ENCODE results near the gene FYCO1.

Gene FYCO1

GRCh38 chr3:45881078-45882022 lies 114.3 kb downstream of the FYCO1 start:
- Histone ChIP-seq H3K36me3 (no peaks in the 10 kb centered on the region), H3K27me3 (ENCODE audit: insufficient read depth, low read depth, severe bottlenecking) (no peaks in the 10 kb centered on the region), H3K9me3 (ENCODE audit: severe bottlenecking) (no peaks in the 10 kb centered on the region), H3K4me3 (ENCODE audit: low read depth, low read length) (no peak overlapping the region), H3K27ac (no peak overlapping the region)
- no peak for DNase-seq
- no peak for TF ChIP-seq CTCF (IDR thresholded peaks at IDR 0.05; ENCODE audit: low read depth, low read length)

- H3K27ac ChIP-seq, result no peak overlapping the region
- no peaks in the 10 kb centered on the region for H3K27me3 ChIP-seq (ENCODE audit: insufficient read depth, low read depth, severe bottlenecking)
- DNase-seq, result no peak
- TF ChIP-seq CTCF (IDR thresholded peaks at IDR 0.05; ENCODE audit: low read depth, low read length), result no peak
- no peak overlapping the region for H3K4me3 ChIP-seq (ENCODE audit: low read depth, low read length)
- no peaks in the 10 kb centered on the region for H3K36me3 ChIP-seq
- H3K9me3 ChIP-seq (ENCODE audit: severe bottlenecking), result no peaks in the 10 kb centered on the region
Measured at GRCh38 chr3:45880725-45881077, 114.9 kb downstream of the FYCO1 start.

GRCh38 chr3:45878124-45878523 lies 117.5 kb downstream of the FYCO1 start:
- DNase-seq, result no peak
- Histone ChIP-seq H3K27ac (no peak overlapping the region), H3K36me3 (no peaks in the 10 kb centered on the region), H3K9me3 (ENCODE audit: severe bottlenecking) (peaks cover 4% of the 10 kb centered on the region), H3K4me3 (ENCODE audit: low read depth, low read length) (no peak overlapping the region), H3K27me3 (ENCODE audit: insufficient read depth, low read depth, severe bottlenecking) (no peaks in the 10 kb centered on the region)
- TF ChIP-seq CTCF (IDR thresholded peaks at IDR 0.05; ENCODE audit: low read depth, low read length), result no peak

GRCh38 chr3:45874677-45875346 lies 120.8 kb downstream of the FYCO1 start:
- TF ChIP-seq CTCF (IDR thresholded peaks at IDR 0.05; ENCODE audit: low read depth, low read length), result no peak
- Histone ChIP-seq H3K9me3 (ENCODE audit: severe bottlenecking) (peaks cover 4% of the 10 kb centered on the region), H3K36me3 (no peaks in the 10 kb centered on the region), H3K27me3 (ENCODE audit: insufficient read depth, low read depth, severe bottlenecking) (no peaks in the 10 kb centered on the region), H3K4me3 (ENCODE audit: low read depth, low read length) (no peak overlapping the region), H3K27ac (no peak overlapping the region)
- DNase-seq, result peak; percentile 13

- H3K27me3 ChIP-seq (ENCODE audit: insufficient read depth, low read depth, severe bottlenecking), result no peaks in the 10 kb centered on the region
- H3K27ac ChIP-seq, result no peak overlapping the region
- DNase-seq, result peak; percentile 11
- H3K9me3 ChIP-seq (ENCODE audit: severe bottlenecking), result peaks cover 4% of the 10 kb centered on the region
- H3K4me3 ChIP-seq (ENCODE audit: low read depth, low read length), result no peak overlapping the region
- no peak for TF ChIP-seq CTCF (IDR thresholded peaks at IDR 0.05; ENCODE audit: low read depth, low read length)
- H3K36me3 ChIP-seq, result no peaks in the 10 kb centered on the region
Measured at GRCh38 chr3:45873638-45874037, 122.0 kb downstream of the FYCO1 start.

Data from WERI-Rb-1 (cell line).